NOMO-1 treated with dmso at 0.1 percent for 144 hours (cell line): ENCODE measurements around the gene SIAH1.
A peak's percentile ranks its signal among the peaks of the same experiment; 100 is the strongest.
"Not testable (repeated sequence)": the region's sequence is repeated elsewhere in the genome, so short reads cannot be mapped to it uniquely, and the experiment has no call there.

ENCODE experiments used
- DNase-seq: peaks from one replicate; lab custom pipeline; 2025; ENCODE audit not compliant: unreplicated experiment; lab: John Stamatoyannopoulos, UW

The SIAH1 gene

DNA sequence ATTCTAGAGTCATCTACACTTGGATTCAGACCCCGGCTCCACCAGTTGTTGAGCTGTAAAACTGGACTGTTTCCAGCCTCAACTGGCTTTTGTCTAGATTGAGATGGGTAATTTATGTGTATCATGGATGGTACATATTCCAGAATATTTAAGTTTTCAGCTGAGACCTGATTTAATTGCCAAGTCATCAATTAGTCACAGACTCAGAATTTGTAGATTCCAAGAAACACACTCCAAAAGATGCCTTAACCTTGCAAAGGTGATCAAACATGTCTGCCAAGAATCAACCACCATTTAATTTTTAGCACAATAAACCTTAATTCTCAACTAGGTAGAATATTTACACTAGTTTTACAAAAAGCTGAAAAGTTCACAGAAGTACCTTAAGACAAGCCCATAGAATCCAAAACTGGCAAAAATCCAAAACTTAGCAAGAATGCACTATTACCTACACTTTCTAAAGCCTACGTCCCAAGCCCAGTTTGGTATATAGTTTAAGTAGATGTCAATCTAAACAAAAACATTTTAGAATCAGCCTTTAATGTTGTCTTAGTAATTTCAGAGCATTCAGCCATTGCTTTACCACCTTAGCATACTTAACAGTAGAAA lies 17.7 kb downstream of the SIAH1 start:
- DNase-seq, result no peak

DNA sequence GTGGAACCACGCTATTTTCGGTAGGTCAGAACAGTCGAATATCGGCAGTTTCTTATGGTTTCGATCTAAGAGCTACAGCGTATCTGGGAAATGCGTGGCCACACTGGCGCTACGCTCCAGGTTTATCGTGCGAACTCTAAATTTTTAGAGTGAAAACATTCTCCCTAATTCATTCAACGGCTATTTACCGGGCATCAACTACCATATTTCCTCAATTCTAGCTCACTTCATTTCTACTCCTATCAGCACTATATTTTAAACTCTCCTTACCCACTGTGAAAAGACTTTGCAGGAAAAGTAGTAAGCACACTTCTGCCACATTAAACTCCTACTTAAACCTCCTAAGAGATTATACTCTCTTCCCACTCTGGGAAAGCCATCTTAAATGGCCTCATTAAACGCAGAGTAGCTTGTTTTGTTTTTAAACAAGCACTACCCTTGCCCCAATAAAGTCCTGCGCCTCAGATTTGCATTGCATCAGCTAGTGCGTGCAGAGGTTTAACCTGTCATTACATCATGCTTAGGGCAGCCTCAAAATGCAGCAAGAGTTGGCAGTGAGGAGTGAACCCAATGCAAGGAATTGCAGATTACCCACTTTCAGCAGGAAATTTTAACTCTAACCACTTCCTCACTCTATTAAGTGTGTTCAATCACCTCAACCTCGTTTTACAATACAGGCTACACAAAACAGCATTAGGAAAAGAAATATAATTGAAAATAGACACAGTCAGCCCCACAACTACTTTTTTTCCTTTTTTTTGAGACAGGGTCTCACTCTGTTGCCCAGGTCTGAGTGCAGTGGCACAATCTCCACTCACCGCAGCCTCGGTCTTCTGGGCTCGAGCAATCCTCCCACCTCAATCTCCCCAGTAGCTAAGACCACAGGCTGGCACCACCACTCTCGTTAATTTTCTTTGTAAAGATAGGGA lies 18.8 kb downstream of the SIAH1 start:
- peak; percentile 54 for DNase-seq

DNA sequence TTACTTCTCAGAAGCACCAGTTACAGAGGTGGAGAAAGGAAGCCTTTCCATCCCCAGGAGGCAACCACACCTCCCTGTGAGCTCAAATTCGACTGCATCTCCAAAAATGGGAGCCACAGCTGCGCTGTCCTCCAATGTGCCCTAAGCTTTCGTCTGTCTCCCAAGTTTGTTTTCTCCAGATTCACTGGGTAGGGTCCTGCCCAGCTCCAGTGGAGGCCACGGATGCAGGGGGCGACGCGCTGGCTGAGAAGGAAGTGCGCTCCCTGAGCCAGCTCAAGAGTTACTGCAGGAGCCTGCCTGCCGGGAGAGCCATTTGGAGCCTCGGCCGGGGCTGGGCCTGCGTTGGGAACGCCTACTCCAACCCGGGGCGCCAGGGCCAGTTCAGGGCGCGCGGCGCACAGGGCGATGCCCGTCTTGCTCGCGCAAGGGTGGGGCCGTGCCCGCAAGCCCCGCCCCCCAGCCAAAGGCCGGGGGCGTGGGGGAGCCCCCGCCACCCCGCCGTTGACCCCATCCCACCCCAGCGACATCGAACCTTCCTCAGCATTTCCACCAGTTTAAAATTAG lies 19.5 kb downstream of the SIAH1 start:
- peak; percentile 56 for DNase-seq

DNA sequence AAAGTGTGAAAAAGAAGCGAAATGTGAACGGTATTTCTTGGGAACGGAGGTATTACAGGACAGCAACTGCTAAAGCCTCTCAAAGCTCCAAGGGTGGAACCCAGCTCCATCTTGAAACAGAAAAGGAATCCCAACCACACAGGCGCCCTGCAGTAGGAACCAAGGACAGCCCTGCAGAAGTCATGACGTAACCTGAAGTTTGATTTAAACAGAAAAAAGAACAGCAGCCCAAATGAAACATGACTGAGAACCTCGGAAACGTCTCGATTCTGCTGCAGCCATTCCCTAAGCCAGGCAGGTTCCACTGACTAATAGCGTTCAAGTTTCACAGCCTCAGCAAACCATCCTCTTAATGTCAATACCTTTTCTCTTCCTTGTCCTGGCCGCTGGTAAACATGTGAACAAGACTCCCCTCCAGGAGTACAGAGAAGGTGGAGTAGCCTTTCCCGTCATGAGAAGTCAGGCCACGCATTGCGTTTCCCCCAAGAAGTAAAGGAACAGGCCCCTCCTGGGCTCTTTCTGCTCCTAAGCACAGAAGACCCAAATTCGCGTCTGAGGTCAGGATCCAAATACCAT lies 20.1 kb downstream of the SIAH1 start:
- no peak for DNase-seq

DNA sequence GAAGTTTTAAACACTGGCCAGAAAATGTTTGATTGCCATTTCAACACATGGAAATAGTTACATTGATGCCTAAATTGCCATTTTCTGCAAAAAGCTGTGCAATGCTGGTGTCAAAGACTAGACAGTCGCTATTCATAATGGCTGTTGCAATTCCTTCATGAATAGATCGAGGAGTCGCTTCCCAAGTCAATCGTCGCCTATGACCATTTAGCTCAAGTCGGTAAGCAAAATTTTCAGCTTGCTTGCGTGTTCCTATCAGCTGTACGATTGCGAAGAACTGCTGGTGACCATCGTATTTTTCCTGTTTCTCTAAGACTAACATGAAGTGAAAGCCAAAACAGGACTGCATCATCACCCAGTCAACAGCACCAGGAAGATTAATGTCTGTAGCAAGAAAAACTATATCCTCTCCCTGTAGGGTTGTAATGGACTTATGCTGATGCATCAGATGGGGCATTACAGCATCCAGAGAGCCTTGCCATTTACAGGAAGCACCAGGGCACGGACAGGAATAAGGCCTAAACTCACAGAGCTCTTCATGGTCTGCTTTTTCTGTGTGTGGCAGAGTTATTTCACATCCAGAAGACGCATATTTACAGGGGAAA lies 23.6 kb downstream of the SIAH1 start:
- no peak for DNase-seq

DNA sequence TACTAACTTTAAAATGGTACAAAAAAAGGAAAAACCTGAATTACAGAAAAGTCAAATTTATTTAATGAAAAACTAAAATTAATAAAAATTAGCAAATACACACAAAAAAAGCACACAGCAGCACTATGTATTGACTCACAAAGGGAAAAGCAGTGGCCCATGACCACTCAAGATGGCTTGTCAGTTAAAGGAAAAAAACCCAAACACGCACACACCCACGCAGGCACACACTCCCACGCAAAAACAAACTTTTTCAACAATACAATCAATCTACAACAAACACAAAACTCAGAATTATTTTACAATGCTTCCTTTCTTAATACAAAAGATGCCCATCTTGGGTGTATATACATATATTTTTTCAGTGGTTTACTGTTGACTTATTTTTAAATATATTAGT lies 24.2 kb downstream of the SIAH1 start:
- DNase-seq, result no peak

DNA sequence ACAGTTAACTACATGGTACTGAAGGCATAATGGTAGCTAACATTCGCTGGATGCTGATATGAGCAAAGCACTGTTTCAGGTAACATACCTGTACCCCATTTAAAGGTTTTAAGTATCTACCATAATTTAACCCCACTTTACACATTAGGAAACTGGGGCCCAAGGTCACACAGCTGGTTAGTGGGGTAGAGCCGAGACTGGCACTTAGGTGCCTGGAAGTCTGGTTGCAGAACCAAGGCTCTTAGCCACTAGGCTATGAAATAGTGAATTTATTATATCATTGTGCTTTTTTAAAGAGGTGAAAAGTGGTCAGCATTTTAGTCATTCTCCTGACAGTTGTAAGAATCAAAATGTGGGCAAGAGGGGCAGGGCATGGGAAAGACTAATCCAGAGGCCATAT lies 25.2 kb downstream of the SIAH1 start:
- no peak for DNase-seq

DNA sequence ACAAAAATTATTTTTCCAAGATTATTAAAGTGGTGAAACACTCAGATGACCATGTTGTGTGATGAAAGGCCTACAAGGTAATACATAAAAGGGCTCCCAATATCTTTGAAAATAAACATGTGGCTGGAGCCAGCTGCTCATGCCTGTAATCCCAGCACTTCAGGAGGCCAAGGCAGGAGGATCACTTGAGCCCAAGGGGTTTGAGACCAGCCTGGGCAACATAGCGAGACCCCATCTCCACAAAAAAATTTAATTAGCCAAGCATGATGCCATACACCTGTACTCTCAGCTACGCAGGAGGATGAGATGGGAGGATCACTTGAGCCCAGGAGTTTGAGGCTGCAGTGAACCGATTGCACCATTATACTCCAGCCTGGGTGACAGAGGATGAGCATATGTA lies 26.8 kb downstream of the SIAH1 start:
- DNase-seq, result no peak

DNA sequence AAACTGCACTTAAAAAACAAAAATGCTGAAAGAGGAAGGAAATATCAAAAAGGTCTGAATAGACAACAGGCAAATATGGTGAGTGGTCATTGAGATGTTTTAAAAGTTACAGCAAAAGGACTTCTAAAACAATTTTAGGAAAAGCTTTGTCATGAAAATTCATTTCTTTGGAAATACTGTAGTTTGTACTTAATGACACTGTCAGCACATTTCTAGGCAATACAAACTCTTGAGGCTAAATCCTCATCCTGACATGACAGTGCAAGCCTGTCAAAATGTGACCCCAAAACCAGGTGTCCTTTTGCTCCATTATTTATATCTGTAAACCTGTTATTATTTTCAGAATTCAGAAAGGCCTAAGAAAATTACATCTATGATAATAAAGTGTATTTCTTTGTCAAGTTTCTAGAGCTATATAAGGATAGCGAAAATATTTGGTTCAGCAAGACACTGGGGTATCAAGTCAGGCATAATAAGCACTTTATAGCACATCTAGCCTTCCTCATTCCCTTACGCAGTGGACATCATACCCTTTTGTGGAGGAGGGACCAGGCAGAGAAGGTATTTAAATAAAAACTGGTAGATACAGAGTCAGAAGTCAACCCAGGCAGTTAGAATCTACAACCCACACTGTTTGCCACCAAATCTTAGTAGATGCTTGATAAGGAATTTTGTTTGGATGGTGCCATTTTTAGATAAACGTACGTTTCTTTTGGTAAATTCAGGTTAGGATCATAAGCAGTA lies 28.4 kb downstream of the SIAH1 start:
- DNase-seq, result no peak

DNA sequence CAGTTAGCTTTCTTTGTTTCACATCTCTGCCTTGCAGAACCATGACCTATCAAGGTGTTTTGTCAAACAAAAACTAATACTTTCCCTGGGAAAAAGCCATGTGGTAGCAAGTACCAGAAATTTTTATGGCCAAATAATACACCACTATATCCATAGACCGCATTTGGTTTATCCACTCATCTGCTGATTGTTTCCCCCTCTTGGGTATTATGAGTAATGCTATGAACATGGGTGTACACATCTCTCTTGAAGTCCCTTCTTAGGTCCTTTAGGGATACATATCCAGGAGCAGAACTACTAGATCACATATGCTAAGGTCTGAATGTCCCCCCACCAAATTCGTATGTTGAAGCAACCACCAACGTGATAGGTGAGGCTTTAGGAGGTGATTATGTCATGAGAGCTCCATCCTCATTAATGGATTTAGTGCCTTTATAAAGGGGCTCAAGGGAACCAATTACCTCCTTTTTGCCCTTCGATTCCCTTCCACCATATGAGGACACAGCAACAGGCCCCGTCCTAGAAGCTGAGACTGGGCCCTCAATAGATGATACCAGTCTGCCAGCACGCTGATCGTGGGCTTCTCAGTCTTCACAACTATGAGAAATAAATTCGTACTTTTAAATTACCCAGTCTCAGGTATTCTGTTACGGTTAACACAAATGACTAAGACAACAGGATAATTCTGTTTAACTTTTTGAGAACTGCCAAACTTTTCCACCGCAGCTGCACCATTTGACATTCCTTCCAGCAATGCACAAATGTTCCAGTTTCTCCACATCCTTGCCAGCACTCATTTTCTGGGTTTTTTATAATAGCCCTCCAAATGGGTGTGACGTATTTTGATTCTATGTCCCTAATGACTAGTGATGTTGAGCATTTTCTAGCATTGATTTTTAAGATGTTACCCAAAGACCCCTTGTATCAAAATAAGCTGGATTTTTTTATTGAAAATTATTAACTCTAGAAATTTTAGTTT lies 30.0 kb downstream of the SIAH1 start:
- no peak for DNase-seq

DNA sequence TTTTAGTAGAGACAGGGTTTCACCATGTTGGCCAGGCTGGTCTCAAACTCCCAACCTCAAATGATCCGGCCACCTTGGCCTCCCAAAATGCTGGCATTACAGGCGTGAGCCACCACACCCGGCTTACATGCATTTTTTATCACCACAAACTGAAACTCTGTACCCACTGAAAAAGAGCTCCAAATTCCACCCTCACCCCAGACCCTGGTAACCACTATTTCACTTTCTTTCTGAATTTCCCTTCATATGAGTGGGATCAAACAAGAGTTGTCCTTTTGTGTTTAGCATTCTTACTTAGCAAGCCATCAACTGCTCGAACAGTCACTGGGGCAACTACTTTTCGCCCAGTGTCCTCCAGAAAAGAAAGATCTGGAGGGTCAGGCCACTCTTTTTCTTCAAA lies 30.8 kb downstream of the SIAH1 start:
- DNase-seq, result not testable (repeated sequence)

DNA sequence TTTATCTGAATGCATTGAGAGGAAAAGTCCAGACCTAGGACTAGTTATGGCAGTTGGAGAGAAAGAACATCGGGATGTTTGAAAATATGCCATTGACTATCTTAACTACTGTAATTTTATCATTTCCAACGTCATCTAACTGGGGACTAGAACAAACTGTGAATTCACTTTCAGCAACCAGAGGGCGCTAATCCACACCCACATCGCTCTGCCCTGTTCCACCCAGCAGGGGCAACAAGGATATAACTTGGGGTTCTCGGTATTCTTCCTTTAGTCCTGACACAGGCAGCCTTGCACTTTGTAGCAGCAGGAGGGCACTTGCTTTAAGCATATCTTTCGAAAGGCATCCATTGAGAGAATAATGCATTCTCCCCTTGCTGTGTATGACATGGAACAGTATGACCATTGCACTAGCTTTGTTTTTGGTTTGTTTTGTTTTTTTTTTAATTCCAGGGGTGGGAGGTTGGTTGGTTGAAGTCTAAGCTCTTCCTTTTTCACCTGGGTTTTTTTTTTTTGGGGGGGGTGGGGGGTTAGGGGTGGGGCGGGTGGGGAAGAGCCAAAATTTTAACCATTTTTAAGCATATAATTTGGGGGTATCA lies 31.5 kb downstream of the SIAH1 start:
- peak; percentile 71 for DNase-seq

DNA sequence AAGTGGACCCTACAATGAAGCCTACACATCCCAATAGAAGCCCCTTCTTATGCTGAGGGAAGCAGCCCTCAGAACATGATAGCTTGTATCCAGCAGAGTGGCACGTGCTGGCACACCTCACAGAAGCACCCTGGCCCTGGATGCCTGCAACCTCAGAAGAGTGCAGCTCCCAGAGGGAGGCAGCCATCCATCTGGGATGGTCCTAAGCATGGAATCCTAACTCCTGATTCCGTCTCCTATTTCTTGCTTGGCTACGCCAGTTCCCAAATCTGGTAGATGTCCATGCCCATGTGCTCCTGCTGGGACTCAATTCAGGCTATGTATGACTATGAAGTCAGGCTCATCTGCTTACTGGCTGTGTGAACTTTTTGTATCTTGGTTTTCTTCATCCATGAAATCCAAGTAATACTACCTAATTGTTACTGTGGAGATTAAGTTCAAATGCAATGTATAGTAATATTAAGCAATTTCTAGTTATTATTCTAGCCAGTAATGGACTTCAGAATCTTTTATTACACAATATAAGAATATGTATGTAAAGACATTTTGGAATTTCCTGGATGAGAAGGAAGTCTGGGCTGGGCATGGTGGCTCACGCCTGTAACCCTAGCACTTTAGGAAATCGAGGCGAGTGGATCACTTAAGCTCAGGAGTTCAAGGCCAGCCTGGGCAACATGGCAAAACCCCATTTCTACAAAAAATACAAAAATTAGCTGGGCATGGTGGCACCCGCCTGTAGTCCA lies 32.4 kb downstream of the SIAH1 start:
- no peak for DNase-seq

DNA sequence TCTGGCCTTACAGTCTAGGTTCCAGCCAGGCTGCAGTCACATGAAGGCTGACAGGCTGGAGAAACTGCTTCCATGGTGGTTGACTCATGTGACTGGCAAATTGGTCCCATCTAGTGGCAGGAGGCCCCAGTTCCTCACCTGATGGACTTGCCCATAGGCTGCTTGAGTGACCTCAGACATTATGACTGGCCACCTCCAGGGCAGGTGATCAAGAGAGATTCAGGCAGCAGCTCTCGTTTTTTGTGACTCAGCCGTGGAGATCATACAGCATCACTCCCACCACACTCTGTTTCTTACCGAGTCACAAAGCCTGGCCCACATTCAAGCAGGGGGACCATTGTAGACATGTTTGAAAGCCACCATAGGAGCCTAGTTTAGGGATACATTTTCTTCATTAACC lies 34.5 kb downstream of the SIAH1 start:
- DNase-seq, result no peak

DNA sequence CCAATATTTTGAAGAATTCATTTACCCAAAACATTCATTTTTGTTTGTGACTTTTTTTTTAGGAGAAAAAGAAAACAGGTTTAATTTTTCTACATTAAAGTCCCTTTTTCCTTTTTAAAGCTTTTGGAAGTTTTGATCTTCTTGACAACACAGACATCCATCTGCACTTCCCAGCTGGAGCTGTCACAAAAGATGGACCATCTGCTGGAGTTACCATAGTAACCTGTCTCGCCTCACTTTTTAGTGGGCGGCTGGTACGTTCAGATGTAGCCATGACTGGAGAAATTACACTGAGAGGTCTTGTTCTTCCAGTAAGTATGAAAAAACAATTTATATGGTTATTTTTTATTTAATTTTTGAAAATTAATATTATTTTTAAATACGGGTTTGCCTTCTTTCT lies 37.2 kb downstream of the SIAH1 start:
- no peak for DNase-seq

DNA sequence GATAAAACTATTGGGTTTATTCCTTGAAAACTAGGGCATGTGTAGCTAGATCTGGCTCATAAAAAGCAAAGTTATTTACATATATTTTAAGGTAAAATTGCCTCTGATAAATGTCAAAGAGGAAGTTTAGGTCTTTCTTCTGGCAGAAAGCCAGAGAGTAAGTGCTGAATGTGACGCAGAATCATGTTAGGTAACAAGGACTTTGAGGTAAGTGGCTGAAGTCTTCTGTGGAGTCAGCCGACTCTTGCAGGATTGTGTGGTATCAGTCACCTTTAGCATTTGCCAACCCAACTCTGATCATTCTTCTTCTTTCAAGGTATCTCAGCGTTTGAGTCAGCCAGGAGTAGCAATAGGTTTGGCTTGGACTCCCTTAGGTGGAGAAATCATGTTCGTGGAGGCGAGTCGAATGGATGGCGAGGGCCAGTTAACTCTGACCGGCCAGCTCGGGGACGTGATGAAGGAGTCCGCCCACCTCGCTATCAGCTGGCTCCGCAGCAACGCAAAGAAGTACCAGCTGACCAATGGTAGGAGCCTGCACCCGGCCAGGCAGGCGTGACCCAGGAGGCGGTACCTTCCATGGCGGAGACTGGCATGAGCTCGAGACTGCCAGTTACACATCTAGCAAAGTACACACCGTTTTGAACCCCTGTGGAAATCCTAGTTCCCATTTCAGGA lies 37.9 kb downstream of the SIAH1 start:
- no peak for DNase-seq

DNA sequence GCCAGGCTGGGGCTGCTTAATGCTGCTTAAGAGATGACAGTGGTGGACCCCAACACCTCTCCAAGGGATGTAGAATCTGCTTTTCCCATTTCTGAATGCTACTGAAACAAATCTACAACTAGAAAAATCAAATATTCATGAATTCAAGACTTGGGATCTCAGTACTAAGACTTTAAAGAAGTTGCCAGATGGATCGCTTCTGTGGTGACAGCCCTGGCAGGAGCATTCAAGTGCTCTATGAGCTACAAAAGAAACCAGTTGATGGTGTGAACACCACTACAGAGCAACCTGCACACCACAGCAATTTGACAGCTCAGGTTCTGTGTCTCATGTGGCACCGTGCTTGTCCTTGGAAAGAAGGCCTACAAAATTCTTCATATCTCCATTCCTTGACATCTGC lies 42.6 kb downstream of the SIAH1 start:
- no peak for DNase-seq

DNA sequence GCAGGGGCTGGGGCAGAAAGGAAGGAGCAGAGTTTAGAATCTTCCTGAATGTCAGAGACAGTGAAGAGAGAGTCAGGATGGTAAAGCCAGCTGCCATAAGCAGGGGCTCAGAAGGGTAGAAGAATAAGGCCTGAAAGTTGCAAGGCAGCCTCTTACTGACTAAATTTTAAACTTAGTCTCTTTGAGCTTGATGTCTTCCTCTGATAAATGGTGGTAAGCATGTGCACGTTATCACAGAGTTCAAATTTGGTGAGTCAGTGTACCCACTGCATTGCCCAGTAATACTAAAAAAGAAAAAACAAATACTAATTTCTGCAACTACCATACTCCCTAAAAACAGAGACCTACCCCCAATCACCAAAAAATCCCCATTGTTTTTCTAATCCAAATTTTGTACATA lies 45.2 kb downstream of the SIAH1 start:
- no peak for DNase-seq
